WI38 (cell line): ENCODE results near the gene MLLT1.

ENCODE experiments used
- H3K4me3 ChIP-seq: 2 replicates; pipeline ENCODE4 v1.5.1; 2011; ENCODE audit warnings: low read depth, mild to moderate bottlenecking, control low read depth, low read length
- TF ChIP-seq, protein P1 (sequence below): IDR thresholded peaks from 2 replicates; pipeline ENCODE4 v1.5.1; 2012; ENCODE audit warnings: low read depth, mild to moderate bottlenecking, control low read depth, low read length

Gene MLLT1

DNA sequence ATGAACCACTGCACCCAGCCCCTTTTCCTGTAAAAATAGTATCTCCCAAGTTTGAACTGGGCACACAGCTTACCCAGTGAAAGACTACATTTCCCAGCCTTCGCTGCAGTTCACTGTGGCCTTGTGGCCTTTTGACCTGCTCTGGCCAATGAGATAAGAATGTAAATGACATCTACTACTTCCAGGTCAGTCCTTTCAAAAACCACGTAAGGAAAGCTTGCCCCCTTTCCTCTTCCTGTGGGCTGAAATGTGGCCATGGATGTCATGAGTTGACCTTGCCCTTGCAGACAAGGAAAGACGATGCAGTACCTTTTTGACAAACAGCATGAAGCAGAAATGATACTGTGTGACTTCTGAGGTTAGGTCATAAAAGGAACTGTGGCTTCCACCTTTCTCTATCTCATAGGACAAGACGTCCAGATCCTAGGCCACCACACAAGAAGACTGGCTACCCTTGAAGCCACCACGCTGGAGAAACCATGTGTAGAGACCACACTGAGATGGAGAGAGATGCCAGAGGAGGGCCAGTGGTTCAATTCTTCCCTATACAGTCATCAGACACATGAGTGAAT, 33.7 kb upstream of the MLLT1 start:
- no peak overlapping the region for H3K4me3 ChIP-seq
- TF ChIP-seq, protein P1, sequence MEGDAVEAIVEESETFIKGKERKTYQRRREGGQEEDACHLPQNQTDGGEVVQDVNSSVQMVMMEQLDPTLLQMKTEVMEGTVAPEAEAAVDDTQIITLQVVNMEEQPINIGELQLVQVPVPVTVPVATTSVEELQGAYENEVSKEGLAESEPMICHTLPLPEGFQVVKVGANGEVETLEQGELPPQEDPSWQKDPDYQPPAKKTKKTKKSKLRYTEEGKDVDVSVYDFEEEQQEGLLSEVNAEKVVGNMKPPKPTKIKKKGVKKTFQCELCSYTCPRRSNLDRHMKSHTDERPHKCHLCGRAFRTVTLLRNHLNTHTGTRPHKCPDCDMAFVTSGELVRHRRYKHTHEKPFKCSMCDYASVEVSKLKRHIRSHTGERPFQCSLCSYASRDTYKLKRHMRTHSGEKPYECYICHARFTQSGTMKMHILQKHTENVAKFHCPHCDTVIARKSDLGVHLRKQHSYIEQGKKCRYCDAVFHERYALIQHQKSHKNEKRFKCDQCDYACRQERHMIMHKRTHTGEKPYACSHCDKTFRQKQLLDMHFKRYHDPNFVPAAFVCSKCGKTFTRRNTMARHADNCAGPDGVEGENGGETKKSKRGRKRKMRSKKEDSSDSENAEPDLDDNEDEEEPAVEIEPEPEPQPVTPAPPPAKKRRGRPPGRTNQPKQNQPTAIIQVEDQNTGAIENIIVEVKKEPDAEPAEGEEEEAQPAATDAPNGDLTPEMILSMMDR: no peak

DNA sequence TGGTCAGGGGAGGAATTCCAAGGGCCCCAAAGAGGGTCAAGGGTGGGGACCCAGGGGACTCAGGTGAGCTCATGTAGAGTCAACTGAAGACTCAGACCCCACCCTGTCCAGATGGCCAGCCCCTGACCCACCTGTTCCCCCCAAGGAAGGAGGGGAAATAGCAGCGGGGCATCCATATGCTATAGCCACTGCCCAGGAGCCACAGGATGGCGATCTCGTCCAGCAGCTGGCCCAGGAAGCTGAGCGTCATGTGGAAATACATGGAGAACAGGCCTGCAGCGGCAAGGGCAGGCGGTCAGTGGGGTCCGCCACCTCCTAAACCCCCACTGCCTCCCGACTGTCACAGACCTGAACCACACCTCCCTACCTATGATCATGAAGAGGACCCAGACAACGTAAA, 32.2 kb upstream of the MLLT1 start:
- no peak overlapping the region for H3K4me3 ChIP-seq
- TF ChIP-seq, protein P1: peak; percentile 20

DNA sequence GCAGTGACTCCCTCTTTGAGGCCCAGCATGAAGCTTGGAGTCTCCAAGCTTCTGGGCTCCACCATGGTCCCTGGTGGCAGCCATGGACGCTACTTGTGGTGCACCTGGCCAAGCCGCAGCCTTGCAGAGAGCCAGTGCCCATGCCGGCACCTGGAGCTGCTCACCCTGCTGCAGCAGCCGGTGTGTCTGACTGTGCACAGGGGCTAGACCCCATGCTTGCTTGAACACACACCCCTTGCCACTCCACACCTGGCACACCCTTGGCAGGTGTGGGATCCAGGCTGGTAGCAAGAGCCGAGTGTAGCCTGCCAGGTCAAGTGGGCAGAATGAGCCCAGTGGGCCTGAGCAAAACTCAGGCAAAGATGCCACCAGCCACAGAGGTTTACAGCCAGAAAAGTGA, 18.6 kb upstream of the MLLT1 start:
- H3K4me3 ChIP-seq: no peak overlapping the region
- TF ChIP-seq, protein P1: no peak

DNA sequence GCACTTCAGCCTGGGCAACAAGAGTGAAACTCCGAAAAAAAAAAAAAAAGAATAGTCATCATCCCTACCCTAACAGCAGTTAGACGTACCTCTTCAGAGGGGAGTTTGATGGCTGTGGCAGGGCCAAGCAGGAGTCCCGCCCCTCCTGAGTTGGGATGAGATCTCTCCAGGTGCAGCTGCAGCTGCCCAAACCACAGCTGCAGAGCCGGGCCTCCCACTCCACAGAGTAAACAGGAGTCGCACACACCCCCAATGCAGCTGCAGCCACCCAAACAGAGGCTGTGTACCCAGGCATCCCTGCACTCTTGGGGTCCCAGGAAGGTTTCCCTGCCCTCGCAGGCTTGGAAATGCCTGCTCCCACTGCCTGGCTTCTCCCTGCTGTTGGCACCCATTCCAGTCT, 17.4 kb upstream of the MLLT1 start:
- no peak overlapping the region for H3K4me3 ChIP-seq
- TF ChIP-seq, protein P1: no peak

DNA sequence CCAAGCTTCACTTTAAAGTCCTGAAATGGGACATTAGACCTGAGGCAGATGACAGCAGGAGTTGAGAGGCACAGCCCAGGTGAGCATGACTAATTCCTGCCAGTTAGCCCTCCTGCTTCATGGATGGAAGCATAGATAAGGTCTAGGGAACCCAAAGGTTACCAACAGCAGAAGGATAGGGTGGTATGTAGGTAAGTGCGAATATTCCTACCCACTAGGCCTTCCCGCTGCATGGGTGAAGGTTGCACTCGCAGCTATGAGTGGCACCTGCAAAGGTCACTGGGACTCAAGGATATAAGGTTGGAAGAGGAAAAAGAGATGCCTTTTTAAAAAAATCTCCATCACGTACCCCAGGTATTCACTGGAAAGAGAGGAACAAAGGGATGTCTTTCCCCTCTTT, 12.2 kb upstream of the MLLT1 start:
- H3K4me3 ChIP-seq: no peak overlapping the region

DNA sequence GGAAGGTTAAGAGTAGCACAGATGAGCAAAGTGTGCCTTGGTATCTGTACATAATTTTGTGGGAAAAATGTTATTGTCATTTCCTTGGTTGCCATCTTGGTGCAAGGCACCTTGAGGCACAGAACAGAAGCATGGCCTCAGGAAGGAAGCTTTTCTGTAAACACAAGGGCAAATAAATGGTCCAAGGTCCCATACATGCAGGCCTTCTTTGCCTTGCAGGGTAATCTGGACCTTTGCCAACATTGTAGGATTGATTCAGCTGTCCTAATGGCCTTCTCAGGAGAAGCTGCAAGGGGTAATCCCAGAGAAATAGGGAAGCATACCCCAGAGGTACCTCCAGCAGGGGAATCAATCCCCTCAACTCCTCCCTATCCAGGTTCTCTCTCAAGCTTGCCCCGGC, 9.0 kb upstream of the MLLT1 start:
- H3K4me3 ChIP-seq: no peak overlapping the region
- TF ChIP-seq, protein P1: no peak

More for the DNA sequence above, 12.2 kb upstream of the MLLT1 start:
- TF ChIP-seq, protein P1: no peak

DNA sequence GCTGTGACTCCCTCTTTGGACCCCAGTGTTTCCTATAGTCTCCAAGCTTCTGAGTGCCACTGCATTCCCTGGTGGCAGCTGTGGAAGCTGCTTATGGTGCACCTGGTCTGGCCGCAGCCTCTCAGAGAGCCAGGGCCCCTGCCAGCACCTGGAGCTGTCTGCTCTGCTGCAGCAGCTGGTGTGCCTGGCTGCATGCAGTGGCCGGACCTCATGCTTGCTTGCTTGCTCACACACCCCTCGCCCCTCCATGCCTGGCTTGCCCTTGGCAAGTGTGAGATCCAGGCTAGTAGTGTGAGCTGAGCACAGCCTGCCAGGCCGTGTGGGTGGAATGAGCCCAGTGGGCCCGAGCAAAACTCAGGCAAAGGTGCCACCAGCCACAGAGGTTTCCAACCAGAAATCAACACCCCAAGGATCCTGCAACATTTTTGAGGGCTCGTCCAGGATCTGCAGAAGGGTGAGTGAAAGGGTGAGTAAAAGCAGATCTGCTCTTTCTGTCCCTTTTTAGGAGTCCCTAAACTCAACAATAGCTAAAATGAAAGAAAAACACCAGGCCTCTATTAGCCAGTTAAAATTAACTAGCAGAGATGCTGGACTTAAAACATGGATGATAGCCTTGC, 7.6 kb upstream of the MLLT1 start:
- H3K4me3 ChIP-seq: no peak overlapping the region
- TF ChIP-seq, protein P1: no peak
